22Rv1 (cell line): ENCODE data around the gene B4GALT3.

Source experiments
- ZFX ChIP-seq: fragments of 450-650 bp; IDR thresholded peaks from 2 replicates; pipeline ENCODE4 v1.6.1; 2017; ENCODE audit warnings: antibody characterized with exemption, borderline replicate concordance
- TF ChIP-seq, protein P1 (sequence below): fragments of 450-650 bp; IDR thresholded peaks from 2 replicates; pipeline ENCODE4 v1.5.1; 2017; ENCODE audit warnings: mild to moderate bottlenecking

DNA sequence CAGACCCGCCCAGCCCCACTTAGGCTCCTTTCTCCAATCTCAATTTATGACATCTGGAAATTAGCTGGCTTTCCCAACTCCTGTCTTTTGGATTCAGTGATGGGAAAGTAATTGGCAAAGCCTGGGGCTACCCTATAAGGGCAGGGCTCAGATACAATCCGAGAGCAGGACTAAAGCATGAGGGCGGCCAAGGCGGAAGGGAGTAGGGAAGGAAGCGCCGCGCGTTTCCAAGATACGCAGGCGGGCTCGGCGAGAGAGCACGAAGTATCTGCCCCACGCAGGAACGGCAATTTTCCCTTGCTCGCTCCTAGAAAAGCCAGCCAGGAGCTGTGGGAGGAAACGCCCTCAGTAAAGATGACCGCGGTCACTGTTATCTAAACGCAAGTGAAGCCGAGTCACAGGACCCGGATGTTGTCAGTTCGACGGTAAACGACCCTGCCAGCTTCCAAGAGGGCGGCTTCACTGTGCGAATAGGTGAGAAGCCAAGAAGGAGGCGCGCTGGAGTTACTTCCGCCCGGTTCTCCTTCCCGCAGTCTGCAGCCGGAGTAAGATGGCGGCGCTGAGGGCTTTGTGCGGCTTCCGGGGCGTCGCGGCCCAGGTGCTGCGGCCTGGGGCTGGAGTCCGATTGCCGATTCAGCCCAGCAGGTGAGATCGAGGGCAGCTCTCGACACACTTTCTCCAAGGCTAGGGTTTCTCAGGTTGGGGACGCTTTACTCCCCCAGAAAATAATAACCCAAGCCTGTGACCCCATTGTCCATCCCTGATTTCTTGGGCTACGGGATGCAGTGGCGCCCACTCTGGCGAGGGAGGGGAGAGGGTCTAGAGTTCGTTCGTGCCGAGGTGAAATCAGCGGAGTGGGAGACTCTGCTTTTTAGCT lies 24.8 kb upstream of the B4GALT3 start, which contains the start of gene NDUFS2:
- TF ChIP-seq, protein P1, sequence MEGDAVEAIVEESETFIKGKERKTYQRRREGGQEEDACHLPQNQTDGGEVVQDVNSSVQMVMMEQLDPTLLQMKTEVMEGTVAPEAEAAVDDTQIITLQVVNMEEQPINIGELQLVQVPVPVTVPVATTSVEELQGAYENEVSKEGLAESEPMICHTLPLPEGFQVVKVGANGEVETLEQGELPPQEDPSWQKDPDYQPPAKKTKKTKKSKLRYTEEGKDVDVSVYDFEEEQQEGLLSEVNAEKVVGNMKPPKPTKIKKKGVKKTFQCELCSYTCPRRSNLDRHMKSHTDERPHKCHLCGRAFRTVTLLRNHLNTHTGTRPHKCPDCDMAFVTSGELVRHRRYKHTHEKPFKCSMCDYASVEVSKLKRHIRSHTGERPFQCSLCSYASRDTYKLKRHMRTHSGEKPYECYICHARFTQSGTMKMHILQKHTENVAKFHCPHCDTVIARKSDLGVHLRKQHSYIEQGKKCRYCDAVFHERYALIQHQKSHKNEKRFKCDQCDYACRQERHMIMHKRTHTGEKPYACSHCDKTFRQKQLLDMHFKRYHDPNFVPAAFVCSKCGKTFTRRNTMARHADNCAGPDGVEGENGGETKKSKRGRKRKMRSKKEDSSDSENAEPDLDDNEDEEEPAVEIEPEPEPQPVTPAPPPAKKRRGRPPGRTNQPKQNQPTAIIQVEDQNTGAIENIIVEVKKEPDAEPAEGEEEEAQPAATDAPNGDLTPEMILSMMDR, result peak; percentile 57
- TF ChIP-seq ZFX, result no peak
